ENCODE data around the gene FCGR1A.
"Not testable (repeated sequence)": the region's sequence is repeated elsewhere in the genome, so short reads cannot be mapped to it uniquely, and the experiment has no call there.

DNA sequence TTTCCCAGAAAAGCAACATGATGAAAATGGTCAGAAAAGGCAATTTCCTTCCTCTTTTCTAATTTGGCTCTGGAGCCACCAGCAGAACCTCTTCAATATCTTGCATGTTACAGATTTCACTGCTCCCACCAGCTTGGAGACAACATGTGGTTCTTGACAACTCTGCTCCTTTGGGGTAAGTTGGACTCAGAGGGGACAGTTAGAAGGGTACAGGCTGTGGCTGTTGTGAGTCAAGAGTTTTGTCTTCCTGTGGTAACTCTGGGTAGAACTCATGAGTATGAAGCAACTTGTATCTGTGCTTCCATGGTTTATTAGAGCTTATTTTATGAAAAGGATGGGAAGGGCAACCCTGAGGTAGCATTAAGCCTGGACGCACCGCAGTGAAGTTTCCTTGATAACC, at the start of gene FCGR1A:
- TF ChIP-seq, protein P1, sequence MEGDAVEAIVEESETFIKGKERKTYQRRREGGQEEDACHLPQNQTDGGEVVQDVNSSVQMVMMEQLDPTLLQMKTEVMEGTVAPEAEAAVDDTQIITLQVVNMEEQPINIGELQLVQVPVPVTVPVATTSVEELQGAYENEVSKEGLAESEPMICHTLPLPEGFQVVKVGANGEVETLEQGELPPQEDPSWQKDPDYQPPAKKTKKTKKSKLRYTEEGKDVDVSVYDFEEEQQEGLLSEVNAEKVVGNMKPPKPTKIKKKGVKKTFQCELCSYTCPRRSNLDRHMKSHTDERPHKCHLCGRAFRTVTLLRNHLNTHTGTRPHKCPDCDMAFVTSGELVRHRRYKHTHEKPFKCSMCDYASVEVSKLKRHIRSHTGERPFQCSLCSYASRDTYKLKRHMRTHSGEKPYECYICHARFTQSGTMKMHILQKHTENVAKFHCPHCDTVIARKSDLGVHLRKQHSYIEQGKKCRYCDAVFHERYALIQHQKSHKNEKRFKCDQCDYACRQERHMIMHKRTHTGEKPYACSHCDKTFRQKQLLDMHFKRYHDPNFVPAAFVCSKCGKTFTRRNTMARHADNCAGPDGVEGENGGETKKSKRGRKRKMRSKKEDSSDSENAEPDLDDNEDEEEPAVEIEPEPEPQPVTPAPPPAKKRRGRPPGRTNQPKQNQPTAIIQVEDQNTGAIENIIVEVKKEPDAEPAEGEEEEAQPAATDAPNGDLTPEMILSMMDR (conservative IDR thresholded peaks at IDR 0.05) = not testable (repeated sequence)
- TF ChIP-seq EZH2 (IDR thresholded peaks at IDR 0.05; ENCODE audit: low read depth) = not testable (repeated sequence)
